Measurements from ENCODE around the gene SNTN.
"Not testable (repeated sequence)": the region's sequence is repeated elsewhere in the genome, so short reads cannot be mapped to it uniquely, and the experiment has no call there.

The SNTN gene

DNA sequence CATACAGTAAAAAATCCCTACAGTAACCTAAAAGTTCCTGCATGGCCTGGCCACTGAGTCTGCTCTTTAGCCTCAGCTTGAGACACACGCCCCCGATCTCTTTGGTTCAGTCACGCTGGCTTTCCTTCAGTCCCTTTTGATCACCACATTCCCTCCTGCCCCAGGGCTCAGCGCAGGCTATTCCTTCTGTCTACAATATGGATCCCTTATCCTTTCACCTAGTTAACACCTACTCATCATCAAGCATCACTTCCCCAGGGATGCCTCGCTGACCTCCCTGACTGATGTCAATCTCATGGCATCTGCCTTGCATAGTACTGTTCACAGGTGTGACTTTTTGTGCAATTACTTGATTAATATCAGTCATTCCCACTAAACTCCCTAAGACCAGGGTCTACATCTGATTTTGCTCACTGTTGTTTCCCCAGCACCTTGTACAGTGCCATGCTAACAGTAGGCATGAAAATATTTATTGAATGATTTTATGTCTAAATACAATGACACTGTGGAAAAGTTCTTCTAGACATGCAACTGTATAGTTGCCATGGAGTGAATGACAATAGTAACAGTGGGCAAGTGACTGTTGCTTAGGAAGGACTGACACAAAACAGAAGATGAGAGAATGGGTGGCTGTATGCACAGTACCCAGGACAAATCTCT, at the start of gene SNTN:
SNTN (plus strand) TSS at position 610 of the 660 bp plus-strand sequence; CDS start at position 623, 13 bp downstream.
- DNase-seq (ENCODE audit: low read depth): no peak

DNA sequence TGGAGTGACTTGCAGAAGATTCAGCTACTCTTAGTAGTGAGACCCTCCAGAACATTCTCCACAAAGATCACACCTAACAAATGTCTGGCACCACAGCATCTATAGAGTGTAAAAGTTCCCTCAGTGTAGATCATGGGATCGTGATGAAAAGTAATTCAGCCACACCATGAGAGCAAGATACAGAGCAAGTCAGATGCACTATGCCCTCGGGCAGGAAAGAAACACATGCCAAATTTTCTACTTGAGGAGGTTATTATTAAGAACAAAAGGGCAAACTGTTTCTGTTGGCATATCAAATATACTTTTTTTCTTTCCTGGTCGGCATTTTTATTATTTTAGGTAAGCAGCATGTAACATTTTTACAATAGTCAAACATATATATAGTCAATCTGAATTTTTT, 44.8 kb upstream of the SNTN start:
- no peak for DNase-seq (ENCODE audit: low read depth)

GRCh38 chr3:63609408-63609807, 43.1 kb upstream of the SNTN start:
- DNase-seq (ENCODE audit: low read depth): no peak

DNA sequence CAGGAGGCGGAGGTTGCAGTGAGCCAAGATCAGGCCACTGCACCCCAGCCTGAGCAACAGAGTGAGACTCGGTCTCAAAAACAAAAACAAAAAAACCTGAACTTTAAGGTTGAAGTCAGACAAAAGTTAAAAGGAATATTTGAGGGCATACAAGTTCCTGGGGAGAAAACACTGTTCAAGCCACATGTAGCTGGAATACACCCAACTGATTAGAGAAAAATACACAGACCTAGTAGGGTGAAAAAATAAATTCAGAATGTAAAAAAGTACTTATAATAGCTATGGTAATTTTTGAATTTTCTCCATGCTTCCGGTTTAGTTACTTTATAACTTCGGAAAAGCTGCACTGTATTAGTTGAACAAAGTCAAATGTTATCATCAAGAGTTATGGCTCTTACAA, 42.6 kb upstream of the SNTN start:
- DNase-seq (ENCODE audit: low read depth): no peak

DNA sequence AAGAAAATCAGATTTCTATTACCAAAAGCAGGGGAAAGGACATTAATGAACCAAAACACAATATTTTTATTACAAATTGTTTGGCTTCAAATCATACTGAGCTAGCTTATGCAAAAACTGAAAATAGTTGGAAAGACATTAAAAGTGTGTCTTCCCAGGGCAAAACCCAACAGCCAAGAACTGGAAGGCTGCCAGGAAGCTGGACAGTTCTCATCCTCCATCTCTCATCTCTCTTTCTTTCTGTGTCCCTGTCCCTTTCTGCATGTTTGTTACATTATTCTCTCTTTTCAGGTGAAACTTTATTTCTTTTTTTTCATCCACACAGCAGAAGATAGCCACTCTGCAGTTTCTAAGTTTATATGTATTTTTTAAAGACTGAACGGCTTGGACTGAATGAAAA, 41.1 kb upstream of the SNTN start:
- peak; percentile 5 for DNase-seq (ENCODE audit: low read depth)

- peak; percentile 7 for DNase-seq (ENCODE audit: low read depth)
Measured at GRCh38 chr3:63613561-63613960, 38.9 kb upstream of the SNTN start.

GRCh38 chr3:63617391-63617790, 35.1 kb upstream of the SNTN start:
- no peak for DNase-seq (ENCODE audit: low read depth)

- peak; percentile 68 for DNase-seq (ENCODE audit: low read depth)
Measured at GRCh38 chr3:63624941-63625560, 27.4 kb upstream of the SNTN start.

GRCh38 chr3:63631670-63632069, 20.8 kb upstream of the SNTN start:
- DNase-seq (ENCODE audit: low read depth): no peak

DNA sequence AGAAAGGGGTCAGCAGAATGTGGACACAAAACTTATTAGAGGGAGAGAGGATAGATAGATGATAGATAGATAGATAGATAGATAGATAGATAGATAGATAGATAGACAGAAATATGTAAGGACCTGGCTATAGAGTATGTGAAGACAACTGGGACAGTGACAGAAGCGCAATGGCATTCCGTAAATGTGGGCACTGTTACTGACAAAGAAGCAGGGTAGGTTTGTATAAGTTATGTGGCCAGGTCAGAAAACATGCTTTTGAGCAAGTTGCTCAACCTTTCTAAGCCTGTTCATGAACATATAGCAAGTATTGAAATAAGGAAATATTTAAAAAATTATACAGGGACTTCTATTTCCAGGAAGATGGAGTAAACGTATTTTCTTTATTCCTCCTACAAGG, 17.3 kb upstream of the SNTN start:
- DNase-seq (ENCODE audit: low read depth): no peak

- DNase-seq (ENCODE audit: low read depth): no peak
Measured at GRCh38 chr3:63639806-63640205, 12.7 kb upstream of the SNTN start.

GRCh38 chr3:63642488-63642887, 10.0 kb upstream of the SNTN start:
- no peak for DNase-seq (ENCODE audit: low read depth)

GRCh38 chr3:63644212-63644797, 8.2 kb upstream of the SNTN start:
- no peak for DNase-seq (ENCODE audit: low read depth)

GRCh38 chr3:63644928-63645781, 7.3 kb upstream of the SNTN start:
- DNase-seq (ENCODE audit: low read depth): not testable (repeated sequence)

DNA sequence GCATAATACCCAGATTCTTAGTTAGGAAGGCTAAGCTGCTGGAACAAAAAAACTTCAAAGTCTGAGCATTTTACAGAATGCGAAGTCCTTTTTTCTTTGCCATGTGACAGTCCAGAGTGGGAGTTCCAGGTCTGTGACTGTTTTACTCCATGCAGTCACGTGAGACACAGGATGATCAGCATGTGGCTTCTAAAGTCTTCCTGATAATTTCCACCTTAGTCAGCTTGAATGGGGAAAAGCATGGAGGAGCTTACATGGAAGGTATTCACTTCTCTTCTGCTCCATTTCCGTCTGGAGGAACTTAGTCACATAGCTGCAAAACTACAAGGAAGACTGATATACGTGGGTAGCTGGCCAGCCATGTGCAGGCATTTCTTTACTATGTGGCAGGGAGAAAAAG, 1.7 kb downstream of the SNTN start:
- DNase-seq (ENCODE audit: low read depth): peak; percentile 7

- no peak for DNase-seq (ENCODE audit: low read depth)
Measured at GRCh38 chr3:63654931-63655330, 2.5 kb downstream of the SNTN start.

- DNase-seq (ENCODE audit: low read depth): peak; percentile 44
Measured at GRCh38 chr3:63655519-63655918, 3.0 kb downstream of the SNTN start.

DNA sequence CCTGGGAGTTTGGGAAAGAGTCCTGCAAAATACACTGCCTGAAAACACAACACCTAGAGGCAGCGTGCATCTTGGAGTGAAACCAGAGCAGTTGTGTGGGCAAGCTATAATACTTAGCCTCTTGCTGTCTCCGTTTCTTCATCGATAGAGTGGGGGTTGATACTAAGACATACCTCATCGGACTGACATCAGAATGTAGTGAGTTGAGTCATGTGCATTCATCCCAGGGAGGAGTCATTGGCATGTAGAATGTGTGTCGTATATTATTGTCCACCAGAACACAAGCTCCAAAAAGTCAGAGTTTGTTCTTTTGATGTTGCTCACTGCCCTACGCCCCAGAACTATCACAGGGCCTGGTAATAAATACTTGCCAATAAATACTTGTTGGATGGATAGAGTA, 4.3 kb downstream of the SNTN start:
- peak; percentile 6 for DNase-seq (ENCODE audit: low read depth)

DNA sequence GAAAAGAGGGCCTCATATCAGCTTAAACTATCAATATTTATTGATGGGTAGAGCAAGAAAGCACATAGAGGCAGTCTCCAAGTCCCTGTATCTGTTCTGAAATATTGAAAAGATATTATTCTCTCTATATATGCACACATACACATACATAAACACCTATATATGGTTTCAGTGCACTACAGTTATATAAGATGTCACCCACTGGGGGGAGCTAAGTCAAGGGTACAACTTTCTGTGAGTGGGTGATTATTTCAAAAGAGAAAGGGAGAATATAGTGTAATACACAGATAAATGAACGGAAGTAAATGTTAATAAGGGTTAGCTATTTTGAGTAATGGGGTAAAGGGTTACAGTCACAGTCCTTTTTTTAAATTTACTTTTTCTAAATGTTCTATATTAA, 8.8 kb downstream of the SNTN start:
- no peak for DNase-seq (ENCODE audit: low read depth)

DNA sequence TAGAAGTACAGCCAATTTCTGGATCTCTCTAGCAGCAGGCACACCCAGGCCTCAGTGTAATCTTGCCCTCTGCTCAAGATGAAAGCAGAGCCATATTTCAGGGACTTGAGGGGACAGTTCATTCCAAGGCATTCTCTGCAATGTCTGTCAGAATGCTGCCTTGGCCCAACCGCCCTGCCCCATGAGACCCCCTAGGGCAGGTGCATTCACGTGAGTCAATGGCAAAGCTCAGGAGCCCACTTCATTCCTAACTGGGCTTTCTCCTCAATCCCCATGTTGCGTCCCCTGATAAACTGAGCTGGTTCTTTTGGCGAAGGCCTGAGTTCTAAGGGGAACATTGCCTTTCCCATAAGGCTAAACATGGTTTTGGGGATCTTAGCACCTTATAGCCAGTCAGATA, 9.5 kb downstream of the SNTN start:
- no peak for DNase-seq (ENCODE audit: low read depth)

GRCh38 chr3:63662500-63662899, 10.0 kb downstream of the SNTN start:
- no peak for DNase-seq (ENCODE audit: low read depth)

GRCh38 chr3:63670544-63670943, 18.1 kb downstream of the SNTN start:
- no peak for DNase-seq (ENCODE audit: low read depth)

GRCh38 chr3:63673111-63673510, 20.6 kb downstream of the SNTN start:
- DNase-seq (ENCODE audit: low read depth): no peak
